ENCODE data around the gene PRELID3B.
A peak's percentile ranks its signal among the peaks of the same experiment; 100 is the strongest.

PRELID3B gene

GRCh38 chr20:59042151-59042795 is at the start of gene PRELID3B:
TSS of gene PRELID3B (minus strand) at chr20:59042786. CDS start at chr20:59042730, 56 bp downstream.
- DNase-seq, result no peak

DNA sequence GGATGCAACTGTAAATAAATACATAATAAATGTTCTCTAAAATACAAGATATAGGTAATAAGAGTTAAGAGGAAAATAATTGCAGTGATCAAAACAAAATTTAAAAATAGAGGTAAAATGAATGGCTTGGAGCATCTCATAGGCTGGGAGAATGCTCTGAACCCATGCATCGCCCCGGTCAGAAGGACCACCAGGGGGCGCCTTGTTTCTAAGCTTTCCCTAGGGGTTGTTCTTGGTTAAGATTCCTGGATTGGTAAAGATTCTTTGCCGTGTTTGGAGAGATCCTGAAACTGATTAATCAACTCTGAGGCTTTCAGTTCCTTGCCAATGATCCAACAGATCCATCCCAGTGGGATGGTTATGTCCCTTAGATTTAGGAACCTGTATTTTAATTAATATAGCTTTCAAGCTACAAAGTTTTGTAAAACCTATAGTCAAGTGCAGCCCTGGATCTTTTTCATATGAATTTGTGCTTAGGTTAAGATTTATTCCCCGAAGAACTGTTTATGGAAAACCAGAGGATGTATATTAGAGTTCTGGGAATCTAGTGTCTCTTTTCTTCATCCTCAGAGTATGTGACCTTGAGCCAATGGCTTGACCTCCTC is 45.3 kb upstream of the PRELID3B start:
- DNase-seq, result peak; percentile 96

DNA sequence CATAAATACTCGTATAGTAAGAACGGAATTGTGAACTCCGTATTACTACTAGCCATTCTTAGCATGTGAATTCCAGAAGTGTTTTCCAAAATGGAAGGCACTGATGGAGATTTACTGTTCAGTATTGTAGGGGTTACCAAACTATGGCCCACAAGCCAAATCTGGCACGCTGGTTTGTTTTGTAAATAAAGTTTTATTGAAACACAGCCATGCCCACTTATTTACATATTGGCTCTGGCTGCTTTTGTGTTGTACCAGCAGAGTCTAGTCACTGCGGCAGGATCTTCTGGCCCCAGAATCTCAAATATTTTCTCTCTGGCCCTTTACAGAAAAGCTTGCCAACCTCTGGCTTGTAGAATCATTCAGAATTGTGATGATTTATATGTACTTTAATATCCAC is 44.3 kb upstream of the PRELID3B start:
- no peak for DNase-seq

DNA sequence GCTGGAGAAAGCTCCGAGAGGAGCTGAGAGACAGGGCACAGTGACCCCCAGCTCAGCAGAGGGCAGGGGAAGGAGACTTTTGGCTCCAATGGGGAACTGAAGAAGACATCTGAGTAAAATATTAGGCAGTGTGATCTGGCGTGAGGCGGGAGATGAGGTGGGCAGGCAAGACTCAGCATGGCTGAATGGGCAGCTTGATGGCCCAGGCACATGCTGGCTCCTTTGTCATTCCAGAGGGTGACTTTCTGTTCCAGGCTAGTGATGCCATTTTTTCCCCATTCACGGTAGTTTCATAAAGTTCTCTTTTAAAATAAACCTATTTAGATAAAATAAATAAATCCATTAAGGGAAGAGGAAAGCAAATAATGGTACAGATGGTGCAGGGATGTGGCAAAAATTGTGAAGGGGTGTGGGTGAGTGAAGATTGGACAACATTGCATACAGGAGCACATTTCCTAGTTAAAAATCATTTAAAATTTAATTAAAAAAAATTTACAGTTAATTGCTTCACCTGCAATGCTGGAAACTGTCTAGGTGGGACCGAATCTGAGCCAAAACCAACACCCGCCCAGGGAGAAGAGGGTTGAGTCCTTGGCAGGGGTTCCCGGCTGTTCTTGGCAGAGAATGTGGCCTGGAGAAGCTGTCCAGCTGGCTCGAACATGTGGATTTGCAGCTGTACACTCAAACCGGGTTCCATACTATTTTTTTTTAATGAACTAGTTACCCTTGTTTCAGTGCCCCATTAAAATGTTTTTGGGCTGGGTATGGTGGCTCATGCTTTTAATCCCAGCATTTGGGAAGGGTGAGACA is 41.7 kb upstream of the PRELID3B start:
- DNase-seq, result no peak

- DNase-seq, result no peak
These were observed 40.4 kb upstream of the PRELID3B start for GRCh38 chr20:59082981-59083380.

DNA sequence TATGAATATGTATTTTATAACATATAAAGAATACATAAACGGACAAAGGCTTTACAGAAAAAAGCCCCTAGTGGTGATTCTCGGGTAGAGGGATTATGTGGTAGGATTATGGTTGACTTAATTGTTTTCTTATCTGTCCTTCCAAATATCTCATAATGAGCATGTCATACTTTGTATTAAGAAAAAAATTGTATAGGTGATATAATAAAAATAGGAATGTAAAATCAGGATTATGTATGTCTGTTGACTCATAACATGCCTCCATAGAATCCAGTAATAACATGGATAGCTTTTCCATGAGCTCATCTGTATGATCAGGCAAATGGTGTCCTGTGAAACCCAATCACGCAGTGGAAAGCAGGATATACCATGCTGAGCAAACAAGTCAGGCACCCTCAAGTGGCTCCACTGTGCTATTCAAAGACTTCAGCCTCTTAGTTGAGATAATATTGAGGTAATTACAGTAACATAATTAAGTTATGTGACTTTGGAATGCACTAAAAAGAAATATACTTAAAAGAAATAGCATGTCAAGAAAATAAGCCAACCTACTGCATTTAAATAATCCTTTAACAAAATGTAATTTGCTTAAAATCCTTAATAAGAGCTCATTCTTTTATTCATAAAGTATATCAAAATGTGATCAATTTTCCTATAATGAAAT is 39.6 kb upstream of the PRELID3B start:
- DNase-seq, result no peak

DNA sequence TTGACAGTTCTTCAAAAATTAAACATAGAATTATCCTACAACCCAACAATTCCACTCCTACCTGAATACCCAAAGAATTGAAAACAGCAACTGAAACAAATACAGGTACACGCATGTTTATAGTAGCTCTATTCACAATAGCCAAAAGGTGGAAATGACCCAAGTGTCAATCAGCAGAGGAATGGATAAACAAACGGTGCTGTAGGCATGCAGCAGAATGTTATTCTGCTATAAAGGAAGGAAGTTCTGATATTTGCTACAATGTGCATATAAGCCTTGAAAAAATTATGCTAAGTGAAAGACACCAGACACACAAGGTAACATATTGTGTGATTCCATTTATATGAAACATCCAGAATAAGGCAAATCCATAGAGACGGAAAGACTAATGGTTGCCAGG is 38.5 kb upstream of the PRELID3B start:
- no peak for DNase-seq

DNA sequence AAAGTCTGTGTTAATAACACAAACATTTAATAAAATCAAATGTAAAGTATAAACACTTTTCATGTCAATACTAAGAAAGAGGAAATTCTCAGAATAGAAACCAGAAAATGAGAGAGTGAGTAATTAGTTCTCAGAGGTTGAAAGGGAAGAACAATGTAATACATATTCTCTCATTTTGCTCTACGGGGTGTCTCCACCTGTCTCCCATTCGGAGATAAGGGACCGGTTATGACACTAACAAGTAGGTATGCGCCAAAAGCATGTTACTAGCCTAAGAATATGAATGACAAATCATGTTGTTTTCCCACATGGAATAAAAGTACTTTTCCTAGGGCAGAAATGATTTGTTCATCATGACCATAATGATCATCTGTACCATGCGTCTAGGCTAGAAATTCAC is 35.6 kb upstream of the PRELID3B start:
- DNase-seq, result no peak

- DNase-seq, result no peak
These were observed 35.1 kb upstream of the PRELID3B start for GRCh38 chr20:59077705-59078104.

- no peak for DNase-seq
These were observed 33.4 kb upstream of the PRELID3B start for GRCh38 chr20:59075934-59076508.

DNA sequence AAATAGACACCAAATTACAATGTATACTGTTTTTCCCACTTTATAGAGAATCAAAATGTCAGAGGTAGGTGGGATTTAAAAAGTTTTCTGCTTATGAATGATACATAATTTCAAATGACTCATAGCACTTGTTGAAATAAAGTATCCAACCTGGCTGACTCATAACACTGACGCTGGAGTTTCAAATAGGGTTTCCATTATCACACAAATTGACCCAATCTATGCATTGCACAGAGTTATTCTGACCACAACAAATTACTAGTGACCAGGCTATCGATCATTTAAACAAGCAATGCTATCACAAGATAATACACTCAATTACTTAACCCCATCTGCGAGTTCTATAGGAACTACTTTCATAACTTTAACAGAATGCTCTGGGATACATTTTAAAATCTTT is 31.9 kb upstream of the PRELID3B start:
- no peak for DNase-seq

- DNase-seq, result no peak
These were observed 31.0 kb upstream of the PRELID3B start for GRCh38 chr20:59073582-59073981.

- no peak for DNase-seq
These were observed 28.6 kb upstream of the PRELID3B start for GRCh38 chr20:59071216-59071615.

DNA sequence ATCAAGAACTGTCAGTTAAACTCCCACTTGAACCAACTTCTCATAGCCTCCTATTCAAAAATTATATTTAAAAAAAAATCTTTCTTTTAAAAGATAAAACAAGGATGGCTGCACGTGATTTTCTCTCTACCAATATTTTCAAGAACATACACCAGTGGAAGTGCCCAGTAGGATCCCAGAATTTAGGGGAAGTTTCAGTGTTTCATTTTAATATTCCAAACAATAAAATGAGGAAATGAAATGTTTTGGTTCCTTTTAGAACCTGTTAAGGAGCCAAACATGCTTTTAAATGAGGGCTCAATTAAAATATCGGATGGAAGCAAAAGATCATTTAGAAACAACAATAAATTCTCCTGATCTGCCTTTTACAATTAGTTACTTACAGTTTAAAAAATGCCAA is 26.4 kb upstream of the PRELID3B start:
- DNase-seq, result no peak

DNA sequence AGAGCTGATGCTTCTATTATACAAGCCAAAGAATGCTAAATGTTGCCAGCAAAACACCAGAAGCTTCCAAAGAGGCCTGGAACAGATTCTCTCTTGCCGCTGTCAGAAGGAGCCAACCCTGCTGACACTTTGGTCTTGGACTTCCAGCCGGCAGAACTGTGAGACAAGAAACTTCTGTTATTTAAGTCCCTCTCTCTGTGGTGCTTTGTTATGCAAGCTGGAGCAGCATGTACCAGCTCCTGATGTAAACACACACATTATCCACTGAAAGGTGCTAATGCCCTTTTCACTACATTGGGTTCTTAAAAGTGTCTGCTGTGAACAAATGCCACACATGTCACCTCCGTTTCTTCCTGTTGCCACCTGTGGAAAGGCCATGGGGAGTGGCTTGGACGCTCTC is 25.9 kb upstream of the PRELID3B start:
- no peak for DNase-seq

DNA sequence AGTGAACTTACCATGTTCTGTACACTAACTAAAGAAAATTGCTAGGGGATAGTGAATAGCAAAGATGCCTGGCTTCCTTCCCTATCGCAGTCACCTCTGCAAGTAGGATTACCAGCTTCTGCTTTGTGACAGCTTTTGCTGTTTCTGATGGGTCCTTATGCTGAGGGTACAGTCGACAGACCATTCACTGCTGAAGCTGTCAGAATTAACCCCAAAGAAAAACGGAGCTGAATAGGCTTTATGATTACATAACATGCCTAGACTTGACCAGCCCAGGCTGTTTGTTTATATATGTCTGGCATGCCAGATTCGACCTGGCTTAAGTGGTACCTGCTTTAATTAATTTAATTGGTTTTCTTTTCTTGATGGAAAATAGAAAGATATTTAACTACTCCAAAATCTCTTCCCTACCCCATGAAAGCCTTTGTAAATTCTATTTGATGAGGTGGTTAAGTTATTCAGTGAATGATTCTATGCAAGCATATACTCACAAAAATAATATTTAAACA is 21.7 kb upstream of the PRELID3B start:
- no peak for DNase-seq

DNA sequence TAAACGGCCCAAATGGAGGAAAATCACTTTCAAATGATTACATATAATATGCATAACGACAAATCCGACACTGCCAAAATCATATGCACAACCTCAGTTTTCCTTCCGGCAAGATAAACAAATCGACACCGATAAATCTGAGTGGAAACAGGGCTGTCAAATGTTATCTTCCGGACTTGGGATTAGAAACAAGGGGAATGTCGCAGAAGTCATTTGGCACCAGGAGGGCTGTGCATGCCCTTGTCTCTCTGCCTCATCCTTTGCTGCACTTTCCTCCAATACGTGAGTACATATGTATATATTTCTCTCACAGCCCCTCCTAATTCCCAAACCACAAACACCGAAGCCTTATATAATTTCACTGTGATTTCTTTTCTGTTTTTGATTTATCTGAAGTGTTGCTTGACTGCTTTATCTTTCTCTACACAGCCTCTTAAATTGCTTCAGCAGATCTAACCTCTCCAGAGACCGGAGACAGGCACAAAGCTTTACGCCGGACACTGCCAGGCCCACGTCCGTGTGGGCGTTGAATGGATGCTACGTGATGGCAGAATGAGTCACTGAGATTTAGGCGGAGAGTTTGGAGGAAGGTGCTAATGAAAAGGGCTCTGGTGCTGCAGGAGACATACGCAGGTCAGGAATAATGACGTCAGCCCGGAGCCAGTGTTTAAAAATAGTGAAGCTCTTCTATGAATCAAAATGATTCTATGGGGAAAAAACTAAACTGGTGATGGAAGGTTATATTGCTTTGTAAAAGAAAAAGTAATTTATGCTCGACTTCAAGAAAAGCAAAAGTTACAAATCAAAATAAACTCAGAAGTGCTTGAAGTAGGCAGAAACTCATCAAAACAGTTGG is 21.0 kb upstream of the PRELID3B start:
- no peak for DNase-seq

GRCh38 chr20:59062081-59062480 is 19.5 kb upstream of the PRELID3B start:
- no peak for DNase-seq

DNA sequence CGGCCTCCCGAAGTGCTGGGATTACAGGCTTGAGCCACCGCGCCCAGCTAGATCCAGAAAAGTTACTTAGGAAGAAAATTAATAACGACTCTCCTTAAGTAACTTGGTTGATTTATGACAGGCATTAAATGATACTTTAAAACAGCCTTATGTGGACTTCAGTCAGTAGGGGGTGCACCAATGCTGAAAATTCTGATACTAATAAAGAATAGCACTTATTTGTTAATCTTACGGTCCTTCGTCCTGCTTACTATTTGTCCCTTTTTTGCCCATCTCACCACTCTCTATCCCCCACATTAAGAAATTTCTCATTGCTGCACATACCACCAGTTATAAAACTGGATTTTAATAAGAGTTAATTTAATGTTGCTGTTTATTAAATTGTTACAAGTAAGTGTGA is 12.7 kb upstream of the PRELID3B start:
- DNase-seq, result no peak

DNA sequence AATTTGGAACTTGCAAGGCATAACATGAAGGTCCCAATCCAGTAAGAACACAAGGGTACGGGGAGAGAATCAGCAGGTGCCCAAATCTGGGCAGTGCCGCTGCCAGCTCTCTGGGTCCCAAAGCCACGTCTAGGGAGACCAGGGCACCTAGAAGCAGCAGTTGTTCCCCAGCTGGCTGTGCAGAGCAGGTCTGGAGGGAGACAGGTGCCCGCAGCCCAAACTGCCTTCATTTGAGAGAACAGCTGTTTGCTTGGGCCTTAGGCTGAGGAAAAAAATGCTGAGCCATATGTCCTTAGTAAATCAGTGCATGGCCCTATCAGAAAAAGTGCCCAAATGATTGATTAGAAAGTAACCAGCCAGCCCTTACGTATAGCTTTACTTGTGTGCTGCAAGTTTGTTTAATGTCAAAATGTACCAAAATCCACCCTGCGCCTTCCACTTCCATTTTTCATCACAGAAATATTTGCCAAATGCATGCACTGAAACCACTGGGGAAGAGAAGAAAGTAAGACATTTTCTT is 9.1 kb upstream of the PRELID3B start:
- no peak for DNase-seq

- DNase-seq, result no peak
These were observed 7.9 kb upstream of the PRELID3B start for GRCh38 chr20:59050437-59050836.

- DNase-seq, result no peak
These were observed 6.1 kb upstream of the PRELID3B start for GRCh38 chr20:59048681-59049030.
